Stomach (tissue), 9 donors: ENCODE data around the gene SVOP. TPM values are rescaled to one million over a fixed set of nuclear protein-coding genes. Genes with fewer than 3 reads are reported as not detected.
A peak's percentile ranks its signal among the peaks of the same experiment; 100 is the strongest.

Experiments
- DNase-seq, 2 donors: peaks; one replicate each; pipeline versions ENCODE4 v3.0.0 to v3.0.0-alpha.2; 2013 to 2019
- H3K27ac ChIP-seq, 5 donors: fragments of 200-600 bp in 4 of 5; sonication (generic) in 4 of 5; one replicate each; pipeline ENCODE4 v1.5.1; 2013 to 2019; ENCODE audit warnings: mild to moderate bottlenecking in 1 of 5, moderate library complexity in 1 of 5
- H3K27me3 ChIP-seq, 3 donors: fragments of 200-600 bp; sonication (generic); one replicate each; pipeline ENCODE4 v1.5.1; 2017 to 2019; ENCODE audit warnings: mixed run types in 1 of 3
- H3K36me3 ChIP-seq, 4 donors: fragments of 200-600 bp; sonication (generic); 1 replicate in 3 of 4; 2 replicates in 1 of 4; pipeline ENCODE4 v1.5.1; 2016 to 2019
- H3K4me1 ChIP-seq, 4 donors: fragments of 200-600 bp; sonication (generic); one replicate each; pipeline ENCODE4 v1.5.1; 2016 to 2019
- H3K4me3 ChIP-seq, 4 donors: fragments of 200-600 bp; sonication (generic) in 3 of 4; one replicate each; pipeline ENCODE4 v1.5.1; 2016 to 2019; ENCODE audit warnings: mild to moderate bottlenecking in 1 of 4
- H3K9me3 ChIP-seq, 4 donors: fragments of 200-600 bp; sonication (generic); one replicate each; pipeline ENCODE4 v1.5.1; 2016 to 2019
- EP300 ChIP-seq: sonication (generic); formaldehyde crosslinking; IDR thresholded peaks from one replicate; pipeline ENCODE4 v1.6.1; 2017; ENCODE audit warnings: antibody characterized with exemption
- POLR2A ChIP-seq, 4 donors: fragments of 450-650 bp; IDR thresholded peaks; one replicate each; pipeline ENCODE4 v1.6.1; 2016; ENCODE audit warnings: antibody characterized with exemption in 4 of 4, control low read depth in 2 of 4, mild to moderate bottlenecking in 1 of 4, moderate library complexity in 1 of 4
- POLR2AphosphoS5 ChIP-seq, 3 donors: sonication (generic); formaldehyde crosslinking; IDR thresholded peaks; one replicate each; pipeline ENCODE4 v1.6.1; 2016; ENCODE audit warnings: antibody characterized with exemption in 3 of 3
- WGBS, 5 donors: extraction: QIAGEN DNeasy Blood & Tissue Kit in 3 of 5; methylation state at CpG; one replicate each; pipeline versions ENCODE4 v1.1.5 to v1.1.7; 2013 to 2018; 5-methylcytosine and 5-hydroxymethylcytosine counted together
- intact Hi-C: fragments of 100-400 bp; cut with DNase I; formaldehyde crosslinking; loops from one replicate; pipeline ENCODE4 v1.15.1; 2023; ENCODE audit warnings: low total_unique reads
- polyA plus RNA-seq, 3 donors: library from polyadenylated mRNA; stranded (reverse); fragments of 200-250 nt; gene quantifications; one replicate each; pipeline ENCODE4 v1.2.3, GENCODE V29; 2013
- total RNA-seq, 5 donors: library from RNA; depleted of rRNA; stranded (reverse); fragments of >200 nt; gene quantifications; one replicate each; pipeline versions ENCODE4 v1.1.0 to v1.2.3, GENCODE V29; 2014 to 2016
- TF ChIP-seq, protein P1 (sequence below), 7 experiments: fragments of 450-650 bp in 4 of 7; fragments of 200-600 bp in 3 of 7; sonication (generic) in 3 of 7; IDR thresholded peaks; one replicate each; pipeline ENCODE4 v1.5.1; 2016 to 2019; ENCODE audit warnings: antibody characterized with exemption in 7 of 7, control low read depth in 2 of 7, mild to moderate bottlenecking in 1 of 7
- donor health status: healthy with polysubstance abuse.
- donor health status: Bipolar disorder and iron deficiency.
- donor health status: healthy.

Gene SVOP
- total and polyA plus RNA-seq, 8 donors = 0.08 to 2.0 (median 0.37) TPM; not detected in 3

GRCh38 chr12:109020146-109020795 is 597 bp downstream of the SVOP start:
- peaks cover 0 to 8% (median 6%) of the 10 kb centered on the region in 4 donors for H3K4me1 ChIP-seq
- H3K27ac ChIP-seq = peak overlapping the region in 1 of 5 donors; percentile 8
- 55 to 66% (median 59%) methylated on average over 7 of the region's 7 CpGs for WGBS, 5 donors
- H3K9me3 ChIP-seq = no peaks in the 10 kb centered on the region
- H3K36me3 ChIP-seq = no peaks in the 10 kb centered on the region
- TF ChIP-seq, protein P1, sequence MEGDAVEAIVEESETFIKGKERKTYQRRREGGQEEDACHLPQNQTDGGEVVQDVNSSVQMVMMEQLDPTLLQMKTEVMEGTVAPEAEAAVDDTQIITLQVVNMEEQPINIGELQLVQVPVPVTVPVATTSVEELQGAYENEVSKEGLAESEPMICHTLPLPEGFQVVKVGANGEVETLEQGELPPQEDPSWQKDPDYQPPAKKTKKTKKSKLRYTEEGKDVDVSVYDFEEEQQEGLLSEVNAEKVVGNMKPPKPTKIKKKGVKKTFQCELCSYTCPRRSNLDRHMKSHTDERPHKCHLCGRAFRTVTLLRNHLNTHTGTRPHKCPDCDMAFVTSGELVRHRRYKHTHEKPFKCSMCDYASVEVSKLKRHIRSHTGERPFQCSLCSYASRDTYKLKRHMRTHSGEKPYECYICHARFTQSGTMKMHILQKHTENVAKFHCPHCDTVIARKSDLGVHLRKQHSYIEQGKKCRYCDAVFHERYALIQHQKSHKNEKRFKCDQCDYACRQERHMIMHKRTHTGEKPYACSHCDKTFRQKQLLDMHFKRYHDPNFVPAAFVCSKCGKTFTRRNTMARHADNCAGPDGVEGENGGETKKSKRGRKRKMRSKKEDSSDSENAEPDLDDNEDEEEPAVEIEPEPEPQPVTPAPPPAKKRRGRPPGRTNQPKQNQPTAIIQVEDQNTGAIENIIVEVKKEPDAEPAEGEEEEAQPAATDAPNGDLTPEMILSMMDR (IDR thresholded peaks at IDR 0.05) = no peak
- TF ChIP-seq EP300 = no peak
- no peak for TF ChIP-seq POLR2AphosphoS5 (IDR thresholded peaks at IDR 0.05)
- no peak for TF ChIP-seq POLR2A (IDR thresholded peaks at IDR 0.05)
- DNase-seq = no peak
- intact Hi-C loops = no loop called here
- peaks cover 0 to 53% (median 4%) of the 10 kb centered on the region in 3 donors for H3K27me3 ChIP-seq
- no peak overlapping the region for H3K4me3 ChIP-seq

DNA sequence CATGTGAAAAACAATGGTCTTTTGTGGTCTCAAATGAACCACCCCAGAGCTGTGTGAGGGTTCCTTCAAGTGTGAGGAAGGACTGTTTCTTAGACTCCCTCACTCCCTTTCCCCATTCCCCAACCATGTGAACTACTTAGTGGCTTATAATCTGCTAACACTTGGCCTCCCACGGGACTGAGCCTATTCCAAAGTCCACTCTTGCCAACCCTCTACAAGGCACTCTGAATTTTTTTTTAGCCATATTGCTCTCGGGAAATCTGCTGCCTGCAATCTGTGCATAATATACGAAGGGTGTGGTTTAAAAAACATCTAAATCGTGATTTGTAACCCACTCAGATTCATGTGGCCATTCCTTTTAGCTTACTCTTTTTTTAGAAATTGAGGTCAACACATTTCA is 2.6 kb downstream of the SVOP start:
- Histone ChIP-seq H3K4me1 (peaks cover 0 to 8% (median 6%) of the 10 kb centered on the region in 4 donors), H3K9me3 (no peaks in the 10 kb centered on the region), H3K36me3 (no peaks in the 10 kb centered on the region), H3K4me3 (no peak overlapping the region), H3K27me3 (peaks cover 0 to 61% (median 4%) of the 10 kb centered on the region in 3 donors), H3K27ac (no peak overlapping the region)
- intact Hi-C loops = no loop called here
- DNase-seq = no peak
- WGBS, 5 donors = 56 to 68% (median 62%) methylated on average over 4 of the region's 4 CpGs
- TF ChIP-seq, protein P1 (IDR thresholded peaks at IDR 0.05) = no peak
- TF ChIP-seq POLR2A (IDR thresholded peaks at IDR 0.05) = no peak
- no peak for TF ChIP-seq EP300
- TF ChIP-seq POLR2AphosphoS5 (IDR thresholded peaks at IDR 0.05) = no peak

DNA sequence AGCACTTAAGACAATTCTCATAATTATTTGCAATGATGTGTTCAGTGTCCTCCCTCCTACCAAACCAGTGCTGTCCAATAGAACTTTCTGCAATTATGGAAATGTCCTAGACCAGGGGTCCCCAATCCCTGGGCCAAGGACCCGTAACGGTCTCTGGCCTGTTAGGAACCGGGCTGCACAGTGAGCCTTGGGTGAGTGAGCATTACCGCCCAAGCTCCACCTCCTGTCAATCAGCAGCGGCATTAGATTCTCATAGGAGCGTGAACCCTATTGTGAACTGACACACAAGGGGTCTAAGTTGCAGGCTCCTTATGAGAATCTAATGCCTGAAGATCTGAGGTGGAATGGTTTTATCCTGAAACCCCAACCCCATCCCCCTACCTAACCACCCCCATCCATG is 3.9 kb downstream of the SVOP start:
- peaks cover 0 to 8% (median 6%) of the 10 kb centered on the region in 4 donors for H3K4me1 ChIP-seq
- H3K27me3 ChIP-seq = peaks cover 0 to 57% (median 4%) of the 10 kb centered on the region in 3 donors
- H3K27ac ChIP-seq = no peak overlapping the region
- 76 to 86% (median 82%) methylated on average over 6 of the region's 6 CpGs for WGBS, 5 donors
- TF ChIP-seq POLR2AphosphoS5 (IDR thresholded peaks at IDR 0.05) = no peak
- TF ChIP-seq, protein P1 (IDR thresholded peaks at IDR 0.05) = no peak
- no peak for TF ChIP-seq POLR2A (IDR thresholded peaks at IDR 0.05)
- TF ChIP-seq EP300 = no peak
- intact Hi-C loops = no loop called here
- H3K36me3 ChIP-seq = no peaks in the 10 kb centered on the region
- no peaks in the 10 kb centered on the region for H3K9me3 ChIP-seq
- no peak overlapping the region for H3K4me3 ChIP-seq
- DNase-seq = no peak

- Histone ChIP-seq H3K36me3 (no peaks in the 10 kb centered on the region), H3K27me3 (peaks cover 0 to 58% (median 4%) of the 10 kb centered on the region in 3 donors), H3K9me3 (no peaks in the 10 kb centered on the region), H3K27ac (no peak overlapping the region), H3K4me1 (peaks cover 0 to 6% (median 5%) of the 10 kb centered on the region in 4 donors), H3K4me3 (no peak overlapping the region)
- 74 to 80% (median 78%) methylated on average over 8 of the region's 8 CpGs for WGBS, 5 donors
- TF ChIP-seq, protein P1 (IDR thresholded peaks at IDR 0.05) = no peak
- TF ChIP-seq POLR2AphosphoS5 (IDR thresholded peaks at IDR 0.05) = no peak
- no peak for TF ChIP-seq EP300
- no peak for TF ChIP-seq POLR2A (IDR thresholded peaks at IDR 0.05)
- DNase-seq = no peak
- intact Hi-C loops = no loop called here
These were observed 4.9 kb downstream of the SVOP start for GRCh38 chr12:109016016-109016415.
